ENCODE results near the gene MAP4K3. TPM values are rescaled to one million over a fixed set of nuclear protein-coding genes. Genes with fewer than 3 reads are reported as not detected.
A peak's percentile ranks its signal among the peaks of the same experiment; 100 is the strongest.

MAP4K3 gene
- total RNA-seq, 1 donor from 2014 or later: 18.3 TPM

DNA sequence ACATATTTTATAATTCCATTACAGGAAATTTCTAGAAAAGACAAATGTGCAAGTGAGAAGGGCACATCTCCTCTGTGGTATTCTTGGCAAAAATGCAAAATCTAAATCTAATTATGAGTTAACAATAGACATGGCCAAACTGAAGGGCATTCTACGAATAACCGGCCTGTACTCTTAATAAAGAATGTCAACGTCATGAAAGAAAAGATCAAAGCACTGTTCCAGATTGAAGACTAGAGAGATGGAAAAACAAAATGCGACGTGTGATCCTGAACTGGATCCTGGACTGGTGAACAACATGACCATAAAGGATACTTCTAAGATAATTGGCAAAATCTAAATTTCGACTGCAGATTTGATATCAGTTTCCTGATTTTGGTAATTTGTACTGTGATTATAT is 196.3 kb downstream of the MAP4K3 start:
- no peak overlapping the region for H3K4me3 ChIP-seq (ENCODE audit: low read depth, low read length)
- TF ChIP-seq, protein P1, sequence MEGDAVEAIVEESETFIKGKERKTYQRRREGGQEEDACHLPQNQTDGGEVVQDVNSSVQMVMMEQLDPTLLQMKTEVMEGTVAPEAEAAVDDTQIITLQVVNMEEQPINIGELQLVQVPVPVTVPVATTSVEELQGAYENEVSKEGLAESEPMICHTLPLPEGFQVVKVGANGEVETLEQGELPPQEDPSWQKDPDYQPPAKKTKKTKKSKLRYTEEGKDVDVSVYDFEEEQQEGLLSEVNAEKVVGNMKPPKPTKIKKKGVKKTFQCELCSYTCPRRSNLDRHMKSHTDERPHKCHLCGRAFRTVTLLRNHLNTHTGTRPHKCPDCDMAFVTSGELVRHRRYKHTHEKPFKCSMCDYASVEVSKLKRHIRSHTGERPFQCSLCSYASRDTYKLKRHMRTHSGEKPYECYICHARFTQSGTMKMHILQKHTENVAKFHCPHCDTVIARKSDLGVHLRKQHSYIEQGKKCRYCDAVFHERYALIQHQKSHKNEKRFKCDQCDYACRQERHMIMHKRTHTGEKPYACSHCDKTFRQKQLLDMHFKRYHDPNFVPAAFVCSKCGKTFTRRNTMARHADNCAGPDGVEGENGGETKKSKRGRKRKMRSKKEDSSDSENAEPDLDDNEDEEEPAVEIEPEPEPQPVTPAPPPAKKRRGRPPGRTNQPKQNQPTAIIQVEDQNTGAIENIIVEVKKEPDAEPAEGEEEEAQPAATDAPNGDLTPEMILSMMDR (conservative IDR thresholded peaks at IDR 0.05; ENCODE audit: low read depth, low read length): no peak
- no peak for DNase-seq (ENCODE audit: low read depth)

DNA sequence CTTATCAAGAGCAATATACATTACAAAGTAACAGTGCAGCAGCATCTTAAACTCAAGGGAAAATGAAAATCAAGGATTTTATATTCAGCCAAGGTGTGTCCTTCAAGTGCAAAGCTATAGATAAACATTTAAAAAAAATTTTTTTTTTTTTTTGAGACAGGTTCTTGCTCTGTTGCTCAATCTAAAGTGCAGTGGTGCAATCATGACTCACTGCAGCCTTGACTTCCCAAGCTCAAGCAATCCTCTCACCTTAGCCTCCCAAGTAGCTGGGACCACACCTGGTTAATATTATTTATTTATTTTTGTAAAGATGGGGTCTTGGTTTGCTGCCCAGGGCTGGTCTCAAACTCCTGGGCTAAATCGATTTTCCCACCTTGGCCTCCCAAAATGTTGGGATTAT is 202.3 kb downstream of the MAP4K3 start:
- no peak for DNase-seq (ENCODE audit: low read depth)
- TF ChIP-seq, protein P1 (conservative IDR thresholded peaks at IDR 0.05; ENCODE audit: low read depth, low read length): no peak
- no peak overlapping the region for H3K4me3 ChIP-seq (ENCODE audit: low read depth, low read length)

DNA sequence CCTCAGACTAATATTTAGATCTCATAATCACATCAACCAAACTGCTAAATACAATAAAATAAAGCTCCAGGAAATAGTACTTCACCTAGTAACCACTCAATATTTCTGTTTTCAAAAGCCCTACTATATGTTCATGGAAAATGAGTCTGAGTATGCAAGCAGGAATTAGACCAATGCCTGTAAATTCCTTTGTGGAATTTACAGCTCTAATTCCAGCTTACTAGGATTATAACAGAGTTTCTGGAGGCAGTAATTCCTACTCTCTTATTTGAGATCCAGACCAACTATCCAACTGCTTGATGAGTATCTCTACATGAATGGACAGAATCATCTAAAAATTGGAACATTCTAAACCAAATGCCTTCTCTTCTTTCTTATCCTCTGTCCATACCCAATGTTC is 204.9 kb downstream of the MAP4K3 start:
- H3K4me3 ChIP-seq (ENCODE audit: low read depth, low read length): no peak overlapping the region
- TF ChIP-seq, protein P1 (conservative IDR thresholded peaks at IDR 0.05; ENCODE audit: low read depth, low read length): no peak
- no peak for DNase-seq (ENCODE audit: low read depth)

DNA sequence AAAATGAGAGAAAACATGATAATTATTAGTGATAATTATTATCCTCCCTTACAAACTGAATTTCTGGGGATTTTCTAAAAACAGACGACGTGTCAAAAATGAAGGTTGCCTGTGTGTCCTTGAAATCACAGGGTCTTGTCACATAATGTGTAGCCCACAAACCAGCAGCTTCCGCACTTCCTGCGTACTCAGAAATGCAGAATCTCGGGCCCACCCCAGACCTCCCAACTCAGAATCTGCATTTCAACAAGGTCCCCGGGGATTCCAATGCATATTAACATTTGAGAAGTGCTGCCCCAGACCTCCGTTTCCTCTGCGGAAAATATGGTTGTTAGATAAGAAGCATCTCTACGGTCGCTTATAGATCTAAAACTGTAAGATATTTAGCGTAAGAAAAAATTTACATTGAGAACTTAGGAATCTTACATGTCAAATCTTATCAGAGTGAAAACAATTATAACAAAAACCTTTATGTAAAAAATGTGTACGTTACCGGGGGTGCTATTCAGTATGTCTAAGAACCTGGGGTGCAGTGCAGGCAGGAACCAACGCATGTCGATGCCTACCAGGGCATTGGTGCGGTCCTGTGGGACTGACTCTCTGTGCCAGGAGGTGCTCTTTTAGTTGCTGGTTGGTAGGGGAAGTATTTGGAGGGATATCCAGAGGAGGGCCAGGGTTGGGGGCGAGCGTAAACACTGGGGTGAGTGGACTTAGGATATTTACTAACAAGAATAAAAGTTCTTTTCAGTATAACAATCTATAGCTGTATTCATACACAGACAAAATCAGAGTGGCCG is 208.5 kb downstream of the MAP4K3 start:
- DNase-seq (ENCODE audit: low read depth): no peak
- TF ChIP-seq, protein P1 (conservative IDR thresholded peaks at IDR 0.05; ENCODE audit: low read depth, low read length): no peak
- H3K4me3 ChIP-seq (ENCODE audit: low read depth, low read length): no peak overlapping the region

DNA sequence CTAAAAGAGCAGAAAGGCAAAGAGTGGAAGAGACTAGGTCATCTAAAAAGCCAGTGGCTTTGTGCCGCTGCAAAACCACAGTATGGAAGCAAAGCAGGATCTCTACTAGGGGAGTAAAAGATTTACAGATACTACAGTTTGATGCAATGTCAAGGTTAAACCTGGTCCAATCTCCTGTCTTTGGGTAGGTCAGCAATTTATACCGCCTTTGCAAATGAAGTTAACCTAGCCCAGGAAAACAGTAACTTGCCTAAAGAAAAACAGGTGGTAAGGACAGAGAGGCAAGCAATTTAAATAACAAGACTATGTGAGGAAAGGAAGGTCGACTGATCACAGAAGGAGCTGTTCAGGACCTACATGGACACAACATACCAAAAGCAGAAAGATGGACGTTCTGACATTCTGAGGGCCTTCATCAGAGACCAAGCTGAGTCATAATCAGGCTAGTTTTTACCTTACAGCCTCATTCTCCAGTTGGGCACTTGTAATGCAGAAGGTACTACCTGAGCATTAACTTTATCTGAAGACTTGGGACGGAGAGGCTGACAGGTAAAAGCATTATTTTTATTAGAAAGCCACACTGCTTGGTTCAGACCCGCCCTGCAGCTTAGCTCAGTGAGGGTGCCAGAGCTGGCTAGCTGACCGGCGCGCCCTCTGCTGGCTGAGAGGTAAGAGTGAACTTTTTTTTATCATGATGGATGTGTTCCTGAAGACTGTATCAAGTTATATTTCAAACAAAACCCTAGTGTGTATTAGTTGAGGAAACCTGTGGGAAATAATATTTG is 209.3 kb downstream of the MAP4K3 start:
- no peak overlapping the region for H3K4me3 ChIP-seq (ENCODE audit: low read depth, low read length)
- no peak for DNase-seq (ENCODE audit: low read depth)
- TF ChIP-seq, protein P1 (conservative IDR thresholded peaks at IDR 0.05; ENCODE audit: low read depth, low read length): peak; percentile 91

DNA sequence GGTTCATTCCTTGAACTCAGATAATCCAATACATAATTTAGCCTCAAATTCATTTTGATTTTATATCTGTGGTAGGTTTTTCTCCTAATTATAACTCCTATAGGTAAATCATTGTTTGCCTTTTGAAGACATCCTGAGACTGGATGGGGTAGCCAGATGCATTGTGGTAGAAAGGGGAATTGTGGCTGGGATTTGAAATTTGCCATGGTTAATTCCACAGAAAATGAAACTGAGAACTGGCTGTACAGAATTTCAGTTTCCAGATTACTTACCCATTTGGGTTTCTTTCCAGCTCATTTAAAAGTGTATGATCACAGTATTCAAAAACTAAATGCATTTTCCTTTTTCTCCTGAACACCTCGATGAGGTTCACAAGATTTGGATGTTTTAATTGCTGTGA is 211.5 kb downstream of the MAP4K3 start:
- TF ChIP-seq, protein P1 (conservative IDR thresholded peaks at IDR 0.05; ENCODE audit: low read depth, low read length): no peak
- no peak overlapping the region for H3K4me3 ChIP-seq (ENCODE audit: low read depth, low read length)
- DNase-seq (ENCODE audit: low read depth): no peak
